Measurements from ENCODE around the gene SLC35F1. TPM values are rescaled to one million over a fixed set of nuclear protein-coding genes. Genes with fewer than 3 reads are reported as not detected.
A peak's percentile ranks its signal among the peaks of the same experiment; 100 is the strongest.

SLC35F1 gene
- total RNA-seq, 4 donors from 2014 or later, result 0.28 to 0.53 (median 0.40) TPM; not detected in 1

DNA sequence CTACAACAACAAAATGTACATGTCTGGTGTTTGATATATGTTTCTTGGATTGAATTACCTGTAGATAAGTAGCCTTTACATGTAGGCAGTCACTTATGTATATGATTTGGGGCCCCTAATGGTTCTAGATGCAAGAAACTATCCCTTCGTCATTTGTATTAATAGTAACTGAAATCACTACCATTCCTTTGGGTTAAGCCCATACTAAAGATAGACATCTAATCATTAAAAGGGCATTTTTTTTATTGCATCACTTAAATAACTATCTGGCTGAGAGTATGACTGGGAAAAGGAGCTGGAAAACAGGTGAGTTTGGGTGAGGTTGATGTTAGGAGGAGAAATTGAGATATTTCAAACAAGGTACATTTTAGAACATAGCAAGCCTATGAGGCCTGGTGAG lies 427.6 kb downstream of the SLC35F1 start:
- Histone ChIP-seq H3K27me3 (no peaks in the 10 kb centered on the region), H3K4me3 (no peak overlapping the region), H3K9me3 (no peaks in the 10 kb centered on the region), H3K36me3 (no peaks in the 10 kb centered on the region), H3K27ac (no peak overlapping the region), H3K4me1 (no peaks in the 10 kb centered on the region)
- no peak for TF ChIP-seq POLR2A (IDR thresholded peaks at IDR 0.05)
- no peak for TF ChIP-seq CTCF (IDR thresholded peaks at IDR 0.05)
- DNase-seq, result no peak

- Histone ChIP-seq H3K27me3 (no peaks in the 10 kb centered on the region), H3K27ac (peak overlapping the region in 1 of 4 donors; percentile 12), H3K36me3 (no peaks in the 10 kb centered on the region), H3K9me3 (no peaks in the 10 kb centered on the region), H3K4me1 (no peaks in the 10 kb centered on the region), H3K4me3 (no peak overlapping the region)
- DNase-seq, result no peak
- no peak for TF ChIP-seq POLR2A (IDR thresholded peaks at IDR 0.05)
- no peak for TF ChIP-seq CTCF (IDR thresholded peaks at IDR 0.05)
Observed at GRCh38 chr6:118335325-118335816, 428.3 kb downstream of the SLC35F1 start.

DNA sequence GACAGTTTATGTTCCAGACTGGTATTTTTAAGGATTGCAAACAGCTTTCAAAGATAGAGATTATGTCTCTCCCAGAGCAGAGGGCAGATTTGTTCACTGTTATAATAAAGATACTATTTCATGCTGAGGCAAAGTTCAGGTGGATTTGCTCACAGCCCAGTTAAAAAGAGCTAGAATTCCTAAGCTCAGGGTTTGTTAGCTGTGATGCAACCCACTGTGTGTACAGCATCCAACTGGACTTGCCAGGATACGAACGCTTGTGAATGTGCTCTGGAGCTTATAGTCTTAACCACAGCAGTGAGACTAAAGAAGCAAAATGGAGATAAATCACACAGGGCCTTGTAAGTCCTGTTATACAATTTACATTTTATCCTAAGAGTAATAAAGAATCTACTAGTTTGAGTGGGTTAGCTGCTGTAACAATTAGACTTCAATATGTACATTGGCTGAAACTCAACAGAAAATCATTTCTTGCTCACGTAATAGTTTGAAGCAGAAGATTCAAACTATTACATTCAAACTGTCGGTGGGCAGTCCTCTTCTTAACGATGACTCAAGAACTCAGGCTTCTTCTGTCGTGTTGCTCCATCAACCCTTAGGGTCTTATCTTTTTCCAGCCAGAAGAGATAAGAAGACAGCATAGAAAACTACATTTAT lies 437.1 kb downstream of the SLC35F1 start:
- H3K9me3 ChIP-seq, result peaks cover 0 to 6% (median 0%) of the 10 kb centered on the region in 4 donors
- no peak overlapping the region for H3K27ac ChIP-seq
- H3K36me3 ChIP-seq, result no peaks in the 10 kb centered on the region
- H3K4me1 ChIP-seq, result no peaks in the 10 kb centered on the region
- TF ChIP-seq CTCF (IDR thresholded peaks at IDR 0.05) (no peak), POLR2A (IDR thresholded peaks at IDR 0.05) (no peak)
- no peaks in the 10 kb centered on the region for H3K27me3 ChIP-seq
- DNase-seq, result no peak
- H3K4me3 ChIP-seq, result no peak overlapping the region

GRCh38 chr6:118350881-118351430 lies 443.9 kb downstream of the SLC35F1 start:
- Histone ChIP-seq H3K9me3 (no peaks in the 10 kb centered on the region), H3K36me3 (no peaks in the 10 kb centered on the region), H3K4me1 (no peaks in the 10 kb centered on the region), H3K27ac (peak overlapping the region in 1 of 4 donors; percentile 50), H3K27me3 (no peaks in the 10 kb centered on the region), H3K4me3 (no peak overlapping the region)
- no peak for TF ChIP-seq CTCF (IDR thresholded peaks at IDR 0.05)
- TF ChIP-seq POLR2A (IDR thresholded peaks at IDR 0.05), result no peak
- no peak for DNase-seq

GRCh38 chr6:118353564-118353963 lies 446.5 kb downstream of the SLC35F1 start:
- H3K27me3 ChIP-seq, result no peaks in the 10 kb centered on the region

More at GRCh38 chr6:118353564-118353963, 446.5 kb downstream of the SLC35F1 start:
- Histone ChIP-seq H3K9me3 (no peaks in the 10 kb centered on the region), H3K4me3 (no peak overlapping the region), H3K36me3 (no peaks in the 10 kb centered on the region), H3K27ac (no peak overlapping the region), H3K4me1 (no peaks in the 10 kb centered on the region)
- no peak for DNase-seq
- TF ChIP-seq CTCF (IDR thresholded peaks at IDR 0.05), result no peak
- TF ChIP-seq POLR2A (IDR thresholded peaks at IDR 0.05), result no peak
